Testis (tissue), 3 donors: ENCODE results near the gene XCL2. TPM values are rescaled to one million over a fixed set of nuclear protein-coding genes. Genes with fewer than 3 reads are reported as not detected.

ENCODE experiments used
- DNase-seq: peaks from one replicate; pipeline ENCODE4 v3.0.0-alpha.2; 2019
- H3K27ac ChIP-seq, 2 donors: fragments of 200-600 bp; sonication (generic); one replicate each; pipeline ENCODE4 v1.5.1; 2019
- H3K27me3 ChIP-seq: fragments of 200-600 bp; sonication (generic); one replicate; pipeline ENCODE4 v1.5.1; 2019
- H3K36me3 ChIP-seq: fragments of 200-600 bp; sonication (generic); one replicate; pipeline ENCODE4 v1.5.1; 2017; ENCODE audit warnings: low read depth; ENCODE audit errors: missing control alignments
- H3K4me1 ChIP-seq: fragments of 200-600 bp; sonication (generic); one replicate; pipeline ENCODE4 v1.5.1; 2019
- H3K4me3 ChIP-seq, 2 donors: fragments of 200-600 bp; sonication (generic); one replicate each; pipeline ENCODE4 v1.5.1; 2017 to 2019
- H3K9me3 ChIP-seq: fragments of 200-600 bp; sonication (generic); one replicate; pipeline ENCODE4 v1.5.1; 2017
- CTCF ChIP-seq, 3 experiments: fragments of 450-650 bp in 2 of 3; fragments of 200-600 bp in 1 of 3; sonication (generic) in 1 of 3; IDR thresholded peaks; one replicate each; pipeline ENCODE4 v1.5.1; 2016 to 2019; ENCODE audit warnings: antibody characterized with exemption in 3 of 3, mild to moderate bottlenecking in 2 of 3, moderate library complexity in 1 of 3
- POLR2A ChIP-seq: fragments of 450-650 bp; IDR thresholded peaks from one replicate; pipeline ENCODE4 v1.6.1; 2017; ENCODE audit warnings: antibody characterized with exemption, mild to moderate bottlenecking, moderate library complexity
- WGBS, 2 donors: methylation state at CpG; one replicate each; pipeline ENCODE4 v1.1.5; 2018; 5-methylcytosine and 5-hydroxymethylcytosine counted together
- intact Hi-C: fragments of 100-400 bp; cut with DNase I; formaldehyde crosslinking; loops from one replicate; pipeline ENCODE4 v1.15.1; 2023; ENCODE audit warnings: low total_unique reads
- polyA plus RNA-seq: library from polyadenylated mRNA; stranded (reverse); fragments of 350-450 nt; fragmentation: Illumina TruSeq; extraction: RNeasy Lipid Tissue Mini Kit (QIAGEN cat#74804); gene quantifications from one replicate; pipeline ENCODE4 v1.2.3, GENCODE V29; 2014; ENCODE audit warnings: low read depth, low replicate concordance; ENCODE audit not compliant: insufficient read depth
- total RNA-seq, 2 donors: library from RNA; depleted of rRNA; stranded (reverse); fragments of >200 nt; gene quantifications; one replicate each; pipeline ENCODE4 v1.2.3, GENCODE V29; 2016

XCL2 gene
- total and polyA plus RNA-seq, 3 donors from 2014 or later: 2.0 TPM; not detected in 2

- Histone ChIP-seq H3K27me3 (no peaks in the 10 kb centered on the region), H3K36me3 (no peaks in the 10 kb centered on the region), H3K9me3 (no peaks in the 10 kb centered on the region), H3K4me1 (no peaks in the 10 kb centered on the region), H3K4me3 (no peak overlapping the region), H3K27ac (no peak overlapping the region)
- 50 to 66% methylated on average over 6 of the region's 6 CpGs for WGBS, 2 donors
- intact Hi-C loops: no loop called here
- TF ChIP-seq POLR2A (no peak), CTCF (IDR thresholded peaks at IDR 0.05) (no peak)
- DNase-seq: no peak
Observed at GRCh38 chr1:168520052-168520751, 23.6 kb downstream of the XCL2 start.

- WGBS, 2 donors: 91 to 92% methylated on average over 1 of the region's 1 CpG
- Histone ChIP-seq H3K4me1 (no peaks in the 10 kb centered on the region), H3K4me3 (no peak overlapping the region), H3K27me3 (no peaks in the 10 kb centered on the region), H3K27ac (no peak overlapping the region), H3K9me3 (no peaks in the 10 kb centered on the region), H3K36me3 (no peaks in the 10 kb centered on the region)
- TF ChIP-seq POLR2A (no peak), CTCF (IDR thresholded peaks at IDR 0.05) (no peak)
- DNase-seq: no peak
- intact Hi-C loops: no loop called here
Observed at GRCh38 chr1:168518813-168519212, 25.0 kb downstream of the XCL2 start.

GRCh38 chr1:168518201-168518689, 25.6 kb downstream of the XCL2 start:
- no peak for DNase-seq
- WGBS, 2 donors: 83 to 89% methylated on average over 4 of the region's 4 CpGs
- no peaks in the 10 kb centered on the region for H3K27me3 ChIP-seq
- H3K4me3 ChIP-seq: no peak overlapping the region
- no peaks in the 10 kb centered on the region for H3K36me3 ChIP-seq
- TF ChIP-seq POLR2A: no peak
- TF ChIP-seq CTCF (IDR thresholded peaks at IDR 0.05): no peak
- intact Hi-C loops: no loop called here
- no peaks in the 10 kb centered on the region for H3K9me3 ChIP-seq
- no peaks in the 10 kb centered on the region for H3K4me1 ChIP-seq
- H3K27ac ChIP-seq: no peak overlapping the region

- WGBS, 2 donors: 75 to 83% methylated on average over 2 of the region's 2 CpGs
- intact Hi-C loops: no loop called here
- Histone ChIP-seq H3K9me3 (no peaks in the 10 kb centered on the region), H3K27ac (no peak overlapping the region), H3K36me3 (no peaks in the 10 kb centered on the region), H3K27me3 (no peaks in the 10 kb centered on the region), H3K4me1 (no peaks in the 10 kb centered on the region), H3K4me3 (no peak overlapping the region)
- TF ChIP-seq POLR2A (no peak), CTCF (IDR thresholded peaks at IDR 0.05) (no peak)
- DNase-seq: no peak
Observed at GRCh38 chr1:168514455-168514854, 29.3 kb downstream of the XCL2 start.
